GM18519 (cell line): ENCODE measurements around the gene NLRP9.
"Not testable (repeated sequence)": the region's sequence is repeated elsewhere in the genome, so short reads cannot be mapped to it uniquely, and the experiment has no call there.

Source experiments
- ATAC-seq: cut with Tn5 transposase; IDR thresholded peaks from one replicate; pipeline ENCODE4 v1.9.1; 2021; ENCODE audit warnings: mild to moderate bottlenecking, moderate library complexity; ENCODE audit not compliant: unreplicated experiment, low FRiP score

Gene NLRP9

GRCh38 chr19:55738302-55738701 is at the start of gene NLRP9:
Gene NLRP9 (minus strand): TSS chr19:55738402. CDS start chr19:55738374, 28 bp downstream.
- no peak for ATAC-seq

- no peak for ATAC-seq
Observed at GRCh38 chr19:55781112-55781511, 42.9 kb upstream of the NLRP9 start.

- ATAC-seq, result no peak
Observed at GRCh38 chr19:55778331-55778730, 40.1 kb upstream of the NLRP9 start.

GRCh38 chr19:55777528-55777927 is 39.3 kb upstream of the NLRP9 start:
- ATAC-seq, result no peak

GRCh38 chr19:55769632-55770031 is 31.4 kb upstream of the NLRP9 start:
- not testable (repeated sequence) for ATAC-seq

- ATAC-seq, result not testable (repeated sequence)
Observed at GRCh38 chr19:55768818-55769217, 30.6 kb upstream of the NLRP9 start, which contains the start of gene RFPL4AL1. Gene RFPL4AL1 (plus strand): TSS chr19:55769118. CDS start chr19:55771805, 2,687 bp downstream.

- ATAC-seq, result no peak
Observed at GRCh38 chr19:55766466-55766865, 28.3 kb upstream of the NLRP9 start.

GRCh38 chr19:55758797-55759196 is 20.6 kb upstream of the NLRP9 start, which contains the start of gene RFPL4A:
Gene RFPL4A (plus strand): TSS chr19:55759097. CDS start chr19:55761801, 2,704 bp downstream.
- ATAC-seq, result not testable (repeated sequence)

GRCh38 chr19:55756808-55757207 is 18.6 kb upstream of the NLRP9 start:
- ATAC-seq, result not testable (repeated sequence)

GRCh38 chr19:55753401-55753800 is 15.2 kb upstream of the NLRP9 start:
- ATAC-seq, result no peak

- no peak for ATAC-seq
Observed at GRCh38 chr19:55750715-55751114, 12.5 kb upstream of the NLRP9 start.

- ATAC-seq, result not testable (repeated sequence)
Observed at GRCh38 chr19:55730378-55730777, 7.8 kb downstream of the NLRP9 start.

- ATAC-seq, result no peak
Observed at GRCh38 chr19:55723491-55723890, 14.7 kb downstream of the NLRP9 start.

- ATAC-seq, result no peak
Observed at GRCh38 chr19:55720801-55721200, 17.4 kb downstream of the NLRP9 start.

- ATAC-seq, result no peak
Observed at GRCh38 chr19:55720214-55720746, 17.9 kb downstream of the NLRP9 start.

GRCh38 chr19:55717879-55718711 is 20.1 kb downstream of the NLRP9 start:
- not testable (repeated sequence) for ATAC-seq

GRCh38 chr19:55717251-55717650 is 21.0 kb downstream of the NLRP9 start:
- ATAC-seq, result no peak

- no peak for ATAC-seq
Observed at GRCh38 chr19:55716531-55716930, 21.7 kb downstream of the NLRP9 start.

- ATAC-seq, result no peak
Observed at GRCh38 chr19:55712804-55713631, 25.2 kb downstream of the NLRP9 start.

- ATAC-seq, result no peak
Observed at GRCh38 chr19:55711719-55712118, 26.5 kb downstream of the NLRP9 start.

- ATAC-seq, result no peak
Observed at GRCh38 chr19:55705972-55706371, 32.2 kb downstream of the NLRP9 start.
